ENCODE results near the gene CCDC33. TPM values are rescaled to one million over a fixed set of nuclear protein-coding genes. Genes with fewer than 3 reads are reported as not detected.

Gene CCDC33
- total RNA-seq, 2 experiments from 2014 or later: not detected

DNA sequence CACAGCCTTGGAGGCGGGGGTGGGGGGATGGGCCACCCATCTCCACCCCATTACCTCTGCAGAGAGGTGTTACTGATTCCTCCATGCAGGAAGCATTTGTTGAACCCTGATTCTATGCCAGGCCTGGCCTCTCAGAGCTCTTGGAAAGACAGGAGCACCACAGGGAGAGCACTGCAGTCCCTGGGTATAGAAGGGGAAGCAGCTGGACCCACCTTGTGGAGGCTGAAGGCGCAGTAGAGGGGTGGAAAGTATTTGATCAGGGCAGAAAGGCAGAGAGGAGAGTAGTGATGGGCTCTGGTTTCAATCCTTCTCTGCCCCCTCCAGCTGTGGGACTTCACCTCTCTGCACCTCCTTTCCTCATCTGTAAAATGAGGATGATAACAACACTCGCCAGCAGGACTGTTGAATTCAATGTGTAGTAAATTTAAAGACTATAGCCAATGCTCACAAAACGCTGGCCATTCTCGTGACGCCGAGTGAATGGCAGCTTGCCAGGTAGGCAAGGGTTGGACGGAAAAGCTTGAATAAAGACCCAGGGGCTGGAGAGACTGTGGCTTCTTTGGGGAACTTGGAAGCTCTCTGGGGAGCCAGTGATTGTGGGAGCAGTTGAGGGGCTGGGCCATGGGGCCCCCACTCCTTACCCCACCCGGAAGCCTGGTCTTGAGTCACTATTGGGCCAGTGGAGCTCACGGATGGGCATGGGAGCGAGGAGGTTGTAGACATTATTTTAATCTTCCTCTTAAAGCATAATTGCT is 8.0 kb upstream of the CCDC33 start:
- ChIA-PET CTCF (no interaction called here), POLR2A (no interaction called here)

DNA sequence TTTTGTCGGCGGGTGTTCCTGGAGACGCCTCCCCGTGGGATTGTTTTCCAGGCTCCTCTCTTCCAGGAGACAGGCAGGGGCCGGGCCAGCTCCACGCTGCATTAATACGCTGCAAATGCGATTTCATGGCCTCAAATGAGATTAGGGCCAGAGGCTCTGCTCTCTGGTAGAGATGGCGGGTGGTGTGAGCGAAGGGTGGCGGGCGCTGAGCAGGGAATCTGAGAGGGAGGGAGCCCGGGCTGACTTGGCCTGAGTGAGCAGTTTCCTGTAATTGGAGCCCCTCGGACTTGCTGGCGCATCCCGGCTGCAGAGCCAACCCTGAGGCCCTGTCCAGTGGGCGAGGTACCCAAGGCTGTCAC is 7.4 kb upstream of the CCDC33 start:
- ChIA-PET POLR2A (no interaction called here), CTCF (no interaction called here)

DNA sequence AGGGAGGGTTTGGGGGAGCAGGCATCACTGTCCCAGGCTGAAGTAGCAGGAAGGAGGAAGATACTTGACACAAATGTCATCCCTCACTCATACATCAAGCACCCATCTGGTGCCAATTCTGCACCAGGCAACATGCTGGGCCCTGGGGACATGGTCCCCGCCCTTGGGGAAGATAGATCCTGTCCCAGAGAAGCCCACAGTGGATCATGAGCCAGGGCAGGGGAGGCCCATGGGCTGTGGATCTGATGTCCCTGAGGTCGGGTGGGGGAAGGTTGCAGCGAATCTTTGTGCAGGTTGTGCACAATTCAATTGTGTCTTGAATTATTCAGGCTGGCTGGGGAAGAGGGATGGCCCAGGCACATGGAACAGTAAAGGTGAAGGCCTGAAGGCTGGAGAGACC is 6.4 kb upstream of the CCDC33 start:
- ChIA-PET CTCF (interaction anchor here (0.6 kb wide), 1 partner anchor 91 kb away, joined by 3 read pairs; no protein-coding TSS in a partner anchor), POLR2A (no interaction called here)

DNA sequence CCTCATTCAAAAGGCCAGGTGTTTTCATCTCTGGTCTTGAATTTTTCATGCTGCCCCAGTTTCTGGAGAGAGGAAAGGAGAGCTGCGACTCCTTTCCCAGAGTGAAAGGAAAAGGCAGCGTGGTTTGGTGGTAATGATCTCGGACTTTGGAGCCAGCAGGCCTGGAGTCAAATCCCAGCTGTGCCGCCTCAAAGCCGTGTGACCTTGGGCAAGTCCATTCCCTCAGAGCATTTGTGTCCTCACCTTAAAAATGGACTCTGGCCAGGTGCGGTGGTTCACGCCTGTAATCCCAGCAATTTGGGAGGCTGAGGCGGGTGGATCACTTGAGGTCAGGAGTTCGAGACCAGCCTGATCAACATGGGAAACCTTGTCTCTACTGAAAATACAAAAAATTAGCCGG is 4.7 kb upstream of the CCDC33 start:
- CTCF ChIA-PET: no interaction called here

DNA sequence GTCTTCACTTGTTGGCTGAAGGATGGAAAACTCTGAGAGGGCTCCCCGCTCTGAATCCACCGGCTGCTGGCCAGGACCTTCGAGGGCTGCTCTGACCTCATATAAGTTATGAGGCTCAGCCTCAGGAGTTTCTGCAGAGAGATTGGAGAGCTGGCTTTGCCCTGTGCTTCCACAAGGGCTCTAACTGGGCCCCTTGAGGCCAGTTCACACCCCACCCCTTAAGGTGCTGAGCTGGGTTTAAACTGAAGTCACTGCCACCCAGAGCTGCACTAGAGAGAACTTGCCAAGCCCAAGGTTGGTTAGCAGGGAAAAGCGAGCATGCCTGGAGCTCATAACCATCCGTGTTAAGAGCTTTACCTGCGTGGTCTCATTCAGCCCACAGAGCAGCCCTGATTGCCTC is 2.8 kb upstream of the CCDC33 start:
- CTCF ChIA-PET: no interaction called here
- POLR2A ChIA-PET: no interaction called here

More for the DNA sequence above, 4.7 kb upstream of the CCDC33 start:
- POLR2A ChIA-PET: no interaction called here

DNA sequence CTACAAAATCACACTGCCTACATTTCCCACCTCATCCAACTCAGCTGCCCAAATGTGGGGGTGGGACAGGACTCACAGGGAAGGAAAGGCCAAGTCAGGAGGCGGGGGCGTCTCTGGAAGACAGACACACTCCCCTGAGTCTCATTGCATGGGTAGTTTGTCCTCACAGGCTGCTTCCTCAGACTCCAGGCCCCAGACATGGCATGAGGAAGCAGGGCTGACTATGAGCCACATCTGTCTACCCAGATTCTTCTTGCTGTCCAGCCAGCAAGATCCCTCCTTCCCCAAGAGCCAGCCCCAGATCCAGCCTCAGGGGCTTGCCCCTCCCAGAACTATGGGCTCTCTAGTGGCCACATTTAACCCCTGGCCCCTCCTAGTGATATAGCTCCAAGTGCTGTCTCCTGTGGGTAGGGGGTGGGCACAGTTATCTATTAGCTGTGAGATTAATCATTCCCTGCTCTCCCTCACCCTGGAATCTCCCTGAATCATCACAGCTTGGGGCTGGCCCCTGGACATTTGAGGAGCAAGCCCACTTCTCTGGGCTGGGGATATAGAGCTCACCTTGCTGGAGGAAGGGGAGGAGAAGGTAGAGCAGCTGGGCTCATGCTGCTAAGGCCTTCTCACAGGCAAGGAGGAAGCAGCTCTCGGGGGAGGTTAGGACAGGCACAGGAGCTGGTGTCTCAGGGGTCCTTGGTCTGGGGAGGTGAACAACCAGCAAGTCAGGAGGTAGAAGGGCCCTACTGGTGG is 2.1 kb upstream of the CCDC33 start:
- ChIA-PET CTCF (no interaction called here), POLR2A (no interaction called here)

DNA sequence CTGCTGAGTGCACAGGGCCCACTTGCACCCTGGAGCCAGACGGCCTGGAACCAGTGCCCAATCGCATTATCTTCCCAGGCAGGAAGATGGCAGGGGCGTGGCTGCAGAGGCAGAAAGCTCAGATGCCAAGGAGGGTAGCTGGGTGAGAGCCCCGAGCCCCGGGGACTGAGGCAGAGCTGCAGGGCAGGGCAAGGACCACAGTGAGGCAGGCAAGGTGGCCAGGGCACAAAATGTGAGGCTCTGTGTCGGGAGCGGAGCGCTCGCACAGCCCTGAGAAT is 1.6 kb upstream of the CCDC33 start:
- CTCF ChIA-PET: no interaction called here

DNA sequence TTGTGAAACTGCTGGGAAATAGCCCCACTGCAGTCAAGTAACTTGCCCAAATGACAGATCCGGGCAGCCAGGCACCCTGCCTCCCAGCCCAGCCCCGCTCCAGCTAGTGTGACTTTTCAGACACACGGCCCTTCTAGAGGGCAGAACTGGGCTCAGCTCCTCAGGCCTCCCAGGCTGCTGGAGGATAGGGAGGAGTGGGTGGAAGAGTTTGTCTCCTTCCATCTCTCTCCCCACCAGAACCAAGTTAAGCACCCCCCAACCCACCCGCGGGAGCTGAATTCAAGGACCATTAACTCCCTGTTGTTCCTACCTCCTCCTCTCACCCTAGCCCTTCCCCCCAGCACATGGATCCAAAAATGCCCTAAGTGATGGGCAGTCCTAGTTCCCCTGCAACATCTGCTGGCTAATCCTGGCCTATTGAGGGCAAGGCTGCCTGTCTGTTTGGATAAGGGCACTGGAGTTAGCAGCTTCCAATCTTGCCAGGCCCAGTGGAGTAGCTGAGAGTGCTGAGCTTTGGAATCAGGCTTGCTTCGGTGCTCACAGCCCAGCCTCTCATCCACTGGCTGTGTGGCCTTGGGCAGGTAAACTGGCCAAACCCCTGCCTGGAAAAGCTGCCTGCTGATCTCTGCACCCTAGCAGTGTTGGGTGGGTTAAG is 3.1 kb downstream of the CCDC33 start:
- ChIA-PET CTCF (no interaction called here), POLR2A (interaction anchor here (0.5 kb wide), 1 partner anchor 23 kb away, joined by 3 read pairs; no protein-coding TSS in a partner anchor)

More for the DNA sequence above, 1.6 kb upstream of the CCDC33 start:
- POLR2A ChIA-PET: no interaction called here

DNA sequence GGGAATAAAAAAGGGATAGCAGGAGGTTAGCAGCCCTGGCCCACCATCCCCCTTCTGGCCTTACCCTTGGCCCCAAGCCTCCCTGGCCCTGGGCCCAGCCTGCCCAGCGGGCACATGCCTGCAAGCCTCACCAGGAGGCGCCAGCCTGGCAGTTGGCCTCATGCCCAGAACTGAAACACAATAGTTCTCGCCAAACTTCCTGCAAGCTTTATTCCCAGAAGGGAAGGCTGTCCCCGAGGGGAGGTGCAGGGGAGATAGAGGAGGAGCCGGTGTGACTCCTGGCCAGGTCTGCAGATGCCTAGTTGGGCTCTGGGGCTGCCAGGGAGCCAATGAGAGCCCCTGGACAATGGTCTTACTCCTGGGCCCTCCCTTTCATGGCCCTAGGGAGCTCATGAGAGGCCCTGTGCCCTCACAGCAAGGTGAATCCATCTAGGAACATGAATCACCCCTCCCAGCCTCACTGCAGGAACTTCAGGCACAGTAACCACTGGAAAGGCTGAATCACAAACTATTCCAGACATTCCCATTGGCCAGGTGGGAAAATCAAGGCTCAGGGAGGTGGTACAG is 4.0 kb downstream of the CCDC33 start:
- POLR2A ChIA-PET: no interaction called here
- CTCF ChIA-PET: no interaction called here

DNA sequence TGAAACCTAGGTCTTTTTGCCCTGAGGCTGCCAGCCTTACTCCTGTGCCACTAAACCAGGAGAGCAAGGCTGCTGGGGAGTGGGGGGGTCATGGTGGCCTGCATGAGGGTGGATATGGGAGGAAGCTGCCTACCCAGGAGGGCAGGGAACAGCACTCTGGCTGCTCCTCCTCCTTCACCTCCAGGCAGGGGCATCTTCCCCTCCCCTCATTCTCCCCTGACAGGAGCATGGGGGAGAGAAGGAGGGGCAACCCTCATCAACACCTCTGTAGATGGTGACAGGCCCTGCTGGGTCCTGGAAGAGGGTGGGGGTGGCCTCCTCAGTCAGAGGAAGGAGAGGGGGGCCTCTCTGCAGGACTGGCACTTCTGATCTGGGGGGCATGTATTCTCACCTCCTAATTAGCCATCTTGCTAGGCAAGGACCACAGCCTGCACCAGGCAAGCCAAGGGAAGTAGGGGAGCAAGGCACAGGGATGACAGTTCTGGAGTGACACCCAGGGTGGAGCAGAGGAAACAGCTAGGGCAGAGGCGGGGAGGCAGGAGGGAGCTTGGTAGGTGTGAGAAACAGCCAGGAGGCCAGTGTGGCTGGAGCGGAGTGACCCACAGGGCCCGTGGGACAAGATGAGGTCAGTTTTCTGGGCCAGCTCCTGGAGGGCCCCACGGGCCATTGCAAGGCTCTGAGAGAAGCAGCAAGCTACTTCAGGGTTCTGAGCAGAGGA is 4.9 kb downstream of the CCDC33 start:
- CTCF ChIA-PET: no interaction called here
- POLR2A ChIA-PET: no interaction called here

DNA sequence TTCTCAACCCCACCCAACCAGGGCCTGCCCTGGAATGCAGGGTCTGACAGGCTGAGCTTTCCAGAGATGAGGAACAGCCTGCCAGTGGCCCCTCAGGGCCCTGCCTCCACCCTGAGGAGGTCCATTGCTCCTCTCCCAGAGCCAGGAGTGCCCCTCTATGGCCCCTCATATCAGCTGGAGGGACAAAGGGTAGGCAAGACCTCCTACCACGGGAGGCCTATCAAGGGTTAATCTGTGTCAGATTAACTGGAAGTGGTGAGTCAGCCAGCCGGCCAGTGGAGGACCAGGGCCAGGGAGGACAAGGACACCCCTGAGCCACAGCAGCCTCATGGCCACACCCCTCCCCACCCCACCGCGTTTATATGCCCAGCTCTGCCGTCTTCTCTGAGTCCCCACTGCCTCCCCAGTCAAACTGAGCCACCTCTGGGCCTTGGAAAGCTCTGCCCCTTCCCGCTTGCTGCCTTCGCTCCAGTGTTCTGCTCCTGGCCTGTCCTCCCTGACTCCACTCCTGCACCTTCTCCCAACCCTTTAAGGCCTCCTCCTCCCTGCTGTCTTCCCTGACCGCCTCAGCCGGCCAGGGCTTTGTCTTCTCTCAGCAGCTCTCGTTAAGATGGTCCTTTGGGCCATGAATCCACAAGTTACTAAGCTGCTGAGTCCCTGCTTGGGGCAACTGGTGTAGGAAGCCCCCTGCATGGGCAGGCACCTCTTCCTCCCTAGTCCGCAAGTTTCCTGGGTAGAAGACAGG is 6.5 kb downstream of the CCDC33 start:
- POLR2A ChIA-PET: no interaction called here
- CTCF ChIA-PET: no interaction called here

DNA sequence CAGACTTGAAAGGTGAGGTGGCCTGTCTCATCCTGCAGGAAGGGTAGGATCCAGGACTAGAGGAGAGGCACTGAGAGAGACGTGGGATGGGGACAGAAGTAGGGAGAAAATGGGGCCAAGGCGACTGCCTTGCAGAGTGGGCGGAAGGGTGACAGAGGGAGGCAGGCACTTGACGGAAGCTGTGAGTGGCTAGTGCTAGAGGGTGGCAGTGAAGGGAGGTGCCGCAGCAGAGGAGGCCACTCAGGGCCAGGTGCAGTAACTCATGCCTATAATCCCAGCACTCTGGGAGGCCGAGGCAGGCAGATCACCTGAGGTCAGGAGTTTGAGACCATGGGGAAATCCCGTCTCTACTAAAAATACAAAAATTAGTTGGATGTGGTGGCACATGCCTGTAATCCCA is 7.3 kb downstream of the CCDC33 start:
- ChIA-PET CTCF (no interaction called here), POLR2A (interaction anchor here (0.5 kb wide), 1 partner anchor 692 kb away, joined by 5 read pairs; no protein-coding TSS in a partner anchor)

DNA sequence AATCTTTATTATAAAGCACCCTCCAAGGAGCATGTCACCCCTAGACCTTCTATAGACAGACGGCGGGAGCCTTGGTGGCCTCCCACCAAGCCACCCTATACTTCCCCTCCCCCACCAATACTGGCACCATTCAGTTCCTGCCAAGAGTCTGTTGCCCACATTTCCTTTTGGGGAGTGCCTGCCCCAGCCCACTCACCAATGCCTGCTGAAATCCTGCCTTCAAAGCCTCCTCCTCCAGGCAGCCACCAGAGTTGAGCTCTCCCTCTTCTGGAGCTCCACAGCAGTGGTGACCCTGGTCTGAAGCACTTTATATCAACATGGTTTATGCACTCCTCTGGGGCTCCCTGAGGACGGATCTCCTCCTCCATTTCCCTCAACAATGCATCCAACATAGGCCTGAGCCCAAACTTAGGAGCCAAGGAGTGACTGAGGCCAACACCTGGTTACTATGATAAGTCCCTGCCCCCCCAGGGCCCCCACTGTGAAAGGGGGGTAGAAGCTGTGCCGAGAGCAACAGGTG is 8.8 kb downstream of the CCDC33 start:
- CTCF ChIA-PET: no interaction called here
- POLR2A ChIA-PET: no interaction called here

DNA sequence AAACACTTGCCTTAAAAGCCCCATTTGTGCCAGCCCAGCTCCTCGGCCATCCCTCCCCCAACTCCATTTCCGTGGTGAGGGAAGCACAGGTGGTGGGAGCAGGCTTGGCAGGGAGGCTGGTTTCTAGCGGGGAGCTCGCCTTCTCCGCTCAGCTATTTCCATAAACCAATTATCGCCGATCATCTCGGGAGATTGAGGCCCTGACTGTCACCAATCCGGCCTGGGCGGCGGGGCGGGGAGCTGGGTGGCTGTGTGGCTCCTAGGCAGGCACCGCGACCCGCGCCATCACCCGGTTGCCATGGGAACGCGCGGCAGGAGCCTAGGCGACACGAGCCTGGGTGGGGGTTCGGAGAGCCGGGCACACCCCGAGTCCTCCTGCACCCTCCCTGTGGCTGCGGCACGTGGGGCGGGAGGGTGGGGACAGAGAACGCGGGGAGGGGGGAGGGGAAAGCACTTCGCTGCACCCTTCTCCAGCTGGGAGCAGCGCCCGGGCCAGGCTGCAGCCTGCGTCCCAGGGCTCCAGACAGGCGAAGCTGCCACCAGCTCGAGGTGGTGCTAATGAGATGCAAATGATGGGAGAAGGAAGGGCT is 9.3 kb downstream of the CCDC33 start:
- ChIA-PET POLR2A (no interaction called here), CTCF (no interaction called here)

DNA sequence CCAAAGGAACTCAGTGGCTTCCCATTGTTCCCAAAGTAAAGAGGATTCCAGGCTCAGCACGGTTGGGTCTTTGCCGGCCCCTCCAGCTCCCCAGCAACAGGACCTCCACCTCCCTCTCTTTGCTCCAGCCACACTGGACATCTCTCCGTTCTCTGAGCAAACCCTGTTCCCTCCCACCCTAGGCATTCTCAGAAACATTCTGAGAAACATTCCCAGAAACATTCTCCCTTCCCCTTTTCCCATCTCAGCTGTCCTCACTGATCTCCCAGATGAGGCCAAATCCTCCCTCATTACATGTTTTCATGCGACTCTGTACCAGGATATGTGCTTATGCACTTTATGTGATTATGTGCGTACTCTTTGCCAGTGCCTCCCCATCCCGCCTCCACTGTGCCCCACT is 14.1 kb downstream of the CCDC33 start:
- ChIA-PET CTCF (no interaction called here), POLR2A (no interaction called here)

DNA sequence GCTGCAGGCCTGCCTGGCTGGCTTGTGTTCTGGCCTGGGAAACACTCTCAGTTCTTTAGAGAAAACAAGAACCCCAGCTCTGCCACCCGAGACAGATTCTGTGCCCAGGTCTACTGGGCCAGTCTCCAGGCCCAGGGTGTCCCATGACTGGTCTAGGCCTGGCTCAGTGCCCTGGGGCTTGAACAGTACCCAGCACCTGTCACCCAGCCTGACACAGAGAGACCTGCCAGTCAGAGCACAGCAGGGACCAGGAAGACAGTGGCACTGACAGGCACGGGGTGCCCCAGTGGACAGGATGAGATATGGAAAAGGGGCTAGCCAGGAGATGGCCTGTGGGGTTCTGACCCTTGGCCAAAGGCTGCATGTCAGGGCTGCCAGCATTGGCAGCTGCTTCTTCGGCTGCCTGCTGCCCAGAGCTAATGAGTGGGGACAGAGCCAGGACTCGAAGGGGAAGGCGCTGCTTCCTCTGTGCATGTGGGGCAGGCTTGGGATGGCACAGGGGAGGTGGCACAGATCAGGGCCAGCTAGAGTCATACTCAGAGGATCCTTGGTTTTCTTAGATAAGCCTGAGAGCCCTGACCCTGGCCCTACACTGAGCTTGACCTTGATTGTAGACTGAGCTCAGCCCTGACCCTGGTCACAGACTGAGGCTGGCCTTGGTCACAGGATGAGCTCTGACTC is 15.1 kb downstream of the CCDC33 start:
- ChIA-PET POLR2A (no interaction called here), CTCF (interaction anchor here (0.6 kb wide), 1 partner anchor 100 kb away, joined by 3 read pairs; no protein-coding TSS in a partner anchor)

DNA sequence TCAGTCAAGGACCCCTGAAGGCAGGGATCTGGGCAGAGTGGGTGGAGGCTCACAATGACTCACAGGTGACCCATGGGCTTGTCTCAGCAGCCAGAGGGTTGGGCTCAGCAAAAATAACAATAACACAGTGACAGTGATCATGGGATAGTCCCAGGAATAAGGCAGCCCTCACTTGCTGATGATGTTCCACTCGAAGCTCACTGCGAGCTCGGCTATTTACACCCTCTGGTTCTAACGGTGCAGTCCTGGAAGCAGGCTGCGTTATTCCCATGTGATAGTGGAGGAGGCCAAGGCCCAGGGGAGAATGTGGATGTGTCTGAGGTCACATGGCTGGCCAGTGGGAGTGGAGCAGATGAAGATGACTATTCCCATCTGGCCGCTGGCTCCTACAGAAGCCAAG is 16.2 kb downstream of the CCDC33 start:
- POLR2A ChIA-PET: interaction anchor here (0.5 kb wide), 1 partner anchor 1796 kb away, joined by 3 read pairs; no protein-coding TSS in a partner anchor
- CTCF ChIA-PET: no interaction called here

DNA sequence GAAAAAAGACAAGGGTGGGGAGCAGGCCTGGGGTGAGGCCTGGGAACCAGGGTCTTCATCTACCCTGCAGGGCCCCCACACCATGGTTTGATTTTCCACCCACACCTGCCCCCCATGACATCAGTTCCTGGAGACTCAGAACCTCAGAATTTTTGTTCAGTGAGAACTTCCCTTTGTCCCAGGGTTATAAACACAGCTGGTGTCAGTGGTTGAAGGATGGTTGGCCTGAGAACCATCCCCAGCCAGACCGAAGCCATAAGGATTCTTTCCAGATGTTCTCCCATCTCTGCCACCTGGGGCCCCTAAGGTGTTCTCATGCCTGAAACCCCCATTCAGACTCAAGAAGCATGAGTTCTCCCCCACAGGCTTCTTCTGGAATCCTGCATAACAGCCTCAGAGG is 16.6 kb downstream of the CCDC33 start:
- CTCF ChIA-PET: no interaction called here
- POLR2A ChIA-PET: no interaction called here

Measured in activated CD8-positive, alpha-beta memory T cell treated with anti-CD3 and anti-CD28 coated beads for 36 hours (primary cell).